Parathyroid adenoma (tissue), 2 donors: ENCODE data around the gene CCDC85C.

Source experiments
- H2AFZ ChIP-seq: fragments of 300-600 bp; sonication (generic); one replicate; pipeline ENCODE4 v1.7.0; 2017; ENCODE audit warnings: antibody characterized with exemption, mild to moderate bottlenecking
- H3K27ac ChIP-seq: fragments of 300-600 bp; sonication (generic); one replicate; pipeline ENCODE4 v1.7.0; 2017
- H3K27me3 ChIP-seq: fragments of 300-600 bp; sonication (generic); one replicate; pipeline ENCODE4 v1.7.0; 2017; ENCODE audit warnings: low read length; ENCODE audit not compliant: control insufficient read depth, insufficient read depth
- H3K36me3 ChIP-seq: fragments of 300-600 bp; sonication (generic); one replicate; pipeline ENCODE4 v1.7.0; 2017; ENCODE audit warnings: low read length; ENCODE audit not compliant: control insufficient read depth, insufficient read depth
- H3K4me1 ChIP-seq: fragments of 300-600 bp; sonication (generic); one replicate; pipeline ENCODE4 v1.7.0; 2017; ENCODE audit warnings: control low read depth
- H3K4me2 ChIP-seq: fragments of 300-600 bp; sonication (generic); one replicate; pipeline ENCODE4 v1.7.0; 2017; ENCODE audit warnings: low read length
- H3K4me3 ChIP-seq: fragments of 300-600 bp; sonication (generic); one replicate; pipeline ENCODE4 v1.7.0; 2017; ENCODE audit warnings: low read depth, low read length
- H3K79me2 ChIP-seq: fragments of 300-600 bp; sonication (generic); one replicate; pipeline ENCODE4 v1.7.0; 2017; ENCODE audit warnings: control low read depth
- H3K9ac ChIP-seq: fragments of 300-600 bp; sonication (generic); one replicate; pipeline ENCODE4 v1.7.0; 2017; ENCODE audit warnings: mild to moderate bottlenecking
- H3K9me3 ChIP-seq: fragments of 300-600 bp; sonication (generic); one replicate; pipeline ENCODE4 v1.7.0; 2017; ENCODE audit warnings: low read length; ENCODE audit not compliant: control insufficient read depth
- CTCF ChIP-seq: fragments of 300-600 bp; sonication (generic); IDR thresholded peaks from one replicate; pipeline ENCODE4 v1.7.0; 2017; ENCODE audit warnings: antibody characterized with exemption, mild to moderate bottlenecking
- donor health status: primary hyperparathyroidism.

CCDC85C gene

GRCh38 chr14:99579120-99579836 is 24.7 kb downstream of the CCDC85C start:
- Histone ChIP-seq H2AFZ (no peak overlapping the region), H3K27me3 (no peaks in the 10 kb centered on the region), H3K4me3 (no peak overlapping the region), H3K36me3 (no peaks in the 10 kb centered on the region), H3K4me2 (peak overlapping the region; percentile 16), H3K4me1 (peaks cover 36% of the 10 kb centered on the region), H3K27ac (no peak overlapping the region), H3K9me3 (no peaks in the 10 kb centered on the region), H3K79me2 (peaks cover 47% of the 10 kb centered on the region), H3K9ac (no peak overlapping the region)
- no peak for TF ChIP-seq CTCF

- H3K27ac ChIP-seq, result no peak overlapping the region
- H2AFZ ChIP-seq, result no peak overlapping the region
- H3K36me3 ChIP-seq, result no peaks in the 10 kb centered on the region
- TF ChIP-seq CTCF, result no peak
- no peaks in the 10 kb centered on the region for H3K27me3 ChIP-seq
- H3K4me1 ChIP-seq, result peaks cover 43% of the 10 kb centered on the region
- H3K9me3 ChIP-seq, result no peaks in the 10 kb centered on the region
- no peak overlapping the region for H3K9ac ChIP-seq
- peak overlapping the region; percentile 16 for H3K4me2 ChIP-seq
- H3K79me2 ChIP-seq, result peaks cover 42% of the 10 kb centered on the region
- H3K4me3 ChIP-seq, result no peak overlapping the region
Measured at GRCh38 chr14:99578541-99579101, 25.4 kb downstream of the CCDC85C start.

- Histone ChIP-seq H3K4me1 (peaks cover 57% of the 10 kb centered on the region), H3K9me3 (no peaks in the 10 kb centered on the region), H3K4me3 (no peak overlapping the region), H2AFZ (no peak overlapping the region), H3K4me2 (no peak overlapping the region), H3K27ac (no peak overlapping the region), H3K79me2 (peaks cover 35% of the 10 kb centered on the region), H3K27me3 (no peaks in the 10 kb centered on the region), H3K36me3 (no peaks in the 10 kb centered on the region), H3K9ac (no peak overlapping the region)
- no peak for TF ChIP-seq CTCF
Measured at GRCh38 chr14:99576761-99577705, 27.0 kb downstream of the CCDC85C start.

GRCh38 chr14:99576304-99576703 is 27.7 kb downstream of the CCDC85C start:
- no peaks in the 10 kb centered on the region for H3K36me3 ChIP-seq
- peaks cover 64% of the 10 kb centered on the region for H3K4me1 ChIP-seq
- H3K27ac ChIP-seq, result no peak overlapping the region
- peaks cover 29% of the 10 kb centered on the region for H3K79me2 ChIP-seq
- H3K9ac ChIP-seq, result no peak overlapping the region
- H3K9me3 ChIP-seq, result no peaks in the 10 kb centered on the region
- no peak overlapping the region for H2AFZ ChIP-seq
- H3K4me2 ChIP-seq, result no peak overlapping the region
- no peak for TF ChIP-seq CTCF
- H3K27me3 ChIP-seq, result no peaks in the 10 kb centered on the region
- H3K4me3 ChIP-seq, result no peak overlapping the region
